GM21390 (cell line): Measurements from ENCODE around the gene AFAP1.

Source experiments
- ATAC-seq: cut with Tn5 transposase; IDR thresholded peaks from one replicate; pipeline ENCODE4 v1.9.1; 2021; ENCODE audit not compliant: unreplicated experiment

Gene AFAP1

DNA sequence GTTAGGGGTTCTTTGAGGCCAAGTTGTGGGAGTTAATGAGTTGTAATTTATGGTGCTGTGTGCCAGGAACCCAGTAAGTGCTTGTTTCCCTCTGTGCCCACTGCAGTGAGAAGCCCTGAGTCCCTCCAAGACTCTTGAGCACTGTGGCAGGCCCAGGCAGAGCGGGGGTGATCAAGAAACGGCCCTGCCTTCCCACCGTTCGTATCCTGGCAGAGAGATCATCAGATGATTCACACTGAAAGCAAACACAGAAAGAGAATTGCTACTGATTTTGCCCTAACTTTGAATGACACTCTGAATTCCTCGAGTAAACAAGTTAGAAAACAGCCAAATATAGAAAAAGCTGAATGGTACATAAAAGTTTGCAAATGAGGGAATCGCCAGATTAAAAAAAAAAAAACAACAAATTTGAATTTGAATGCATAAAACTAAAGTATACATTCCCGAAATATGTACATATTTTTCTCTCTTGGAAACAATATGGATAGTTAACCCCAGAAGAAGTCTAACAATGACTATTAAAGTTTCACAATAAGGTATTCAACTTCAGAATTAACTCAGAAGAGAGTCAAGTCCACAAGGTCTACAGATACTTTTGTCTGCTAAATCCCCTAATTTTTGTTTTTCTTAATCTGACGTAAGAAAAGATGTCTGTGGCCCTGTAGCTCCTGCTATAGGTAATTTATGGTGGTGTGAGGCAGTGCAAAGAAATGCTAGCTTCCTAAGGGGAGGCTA lies 71.8 kb downstream of the AFAP1 start:
- no peak for ATAC-seq

DNA sequence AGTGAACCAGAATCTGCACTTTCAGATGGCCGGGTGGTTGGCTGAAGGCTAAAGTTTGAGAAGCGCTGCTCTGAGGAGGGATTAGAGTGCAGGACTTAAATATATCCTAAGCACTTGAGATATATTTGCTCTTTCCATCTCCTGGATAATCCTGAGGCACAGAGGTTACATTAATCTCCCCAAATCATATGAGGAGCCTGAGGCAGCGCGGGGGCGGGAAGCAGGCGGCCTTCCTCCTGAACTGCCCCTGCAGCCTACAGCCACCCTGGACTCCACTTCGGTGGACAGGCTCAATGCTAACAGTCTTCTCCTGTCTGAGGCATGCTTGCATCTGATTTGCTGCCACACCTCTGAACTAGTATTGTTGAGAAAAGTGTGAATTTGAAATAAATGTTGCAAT lies 72.5 kb downstream of the AFAP1 start:
- ATAC-seq = no peak

GRCh38 chr4:7865533-7865932 lies 74.1 kb downstream of the AFAP1 start:
- ATAC-seq = no peak

GRCh38 chr4:7864685-7865084 lies 75.0 kb downstream of the AFAP1 start:
- no peak for ATAC-seq

DNA sequence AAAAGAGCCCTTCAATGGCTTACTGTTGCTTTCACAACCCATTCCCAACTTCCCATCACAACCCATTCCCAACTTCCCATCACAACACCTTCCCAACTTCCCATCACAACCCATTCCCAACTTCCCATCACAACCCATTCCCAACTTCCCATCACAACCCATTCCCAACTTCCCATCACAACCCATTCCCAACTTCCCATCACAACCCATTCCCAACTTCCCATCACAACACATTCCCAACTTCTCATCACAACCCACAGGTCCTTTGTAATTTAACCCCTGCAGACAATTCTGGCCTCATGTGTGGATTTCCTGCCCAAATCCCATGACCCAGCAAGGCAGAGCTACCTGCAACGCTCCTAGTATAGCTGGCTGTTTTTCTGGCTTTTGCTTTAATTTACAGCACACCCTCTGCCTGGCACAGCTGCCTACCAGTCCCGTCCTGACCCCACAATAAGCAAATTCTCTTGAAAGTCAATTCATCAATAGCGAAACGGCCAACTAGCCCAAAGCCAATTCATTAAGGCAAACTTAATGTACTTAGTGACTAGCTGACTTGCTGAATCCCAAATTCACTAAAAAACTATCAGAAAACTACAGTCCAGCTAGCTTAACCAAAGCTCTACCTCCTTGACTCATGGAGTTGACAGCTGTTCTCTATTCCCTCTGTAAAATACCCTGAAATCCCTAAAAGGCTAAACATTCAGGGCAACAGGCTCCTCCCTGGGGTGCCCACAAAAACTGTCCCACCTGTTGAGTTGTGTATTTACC lies 75.6 kb downstream of the AFAP1 start:
- ATAC-seq = no peak

- ATAC-seq = no peak
These were observed 77.0 kb downstream of the AFAP1 start for GRCh38 chr4:7862561-7863192.

GRCh38 chr4:7861440-7861881 lies 78.2 kb downstream of the AFAP1 start:
- no peak for ATAC-seq

- no peak for ATAC-seq
These were observed 79.0 kb downstream of the AFAP1 start for GRCh38 chr4:7860600-7861163.

DNA sequence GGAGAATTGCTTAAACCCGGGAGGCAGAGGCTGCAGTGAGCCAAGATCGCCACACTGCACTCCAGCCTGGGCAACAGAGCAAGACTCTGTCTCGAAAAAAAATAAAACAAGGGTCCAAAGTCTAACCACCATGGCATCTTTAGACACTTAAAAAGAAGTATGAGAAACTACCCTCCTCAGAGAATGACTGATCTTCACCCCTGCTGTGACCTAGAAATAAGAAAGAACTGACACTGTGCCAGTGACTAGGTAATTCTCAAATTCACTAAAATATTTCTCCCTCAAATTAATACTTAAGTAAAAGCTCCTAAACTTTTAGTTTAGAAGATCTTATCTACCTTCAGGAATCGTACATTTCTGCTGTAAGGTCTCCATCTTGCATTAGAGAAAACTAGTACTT lies 80.3 kb downstream of the AFAP1 start:
- no peak for ATAC-seq

DNA sequence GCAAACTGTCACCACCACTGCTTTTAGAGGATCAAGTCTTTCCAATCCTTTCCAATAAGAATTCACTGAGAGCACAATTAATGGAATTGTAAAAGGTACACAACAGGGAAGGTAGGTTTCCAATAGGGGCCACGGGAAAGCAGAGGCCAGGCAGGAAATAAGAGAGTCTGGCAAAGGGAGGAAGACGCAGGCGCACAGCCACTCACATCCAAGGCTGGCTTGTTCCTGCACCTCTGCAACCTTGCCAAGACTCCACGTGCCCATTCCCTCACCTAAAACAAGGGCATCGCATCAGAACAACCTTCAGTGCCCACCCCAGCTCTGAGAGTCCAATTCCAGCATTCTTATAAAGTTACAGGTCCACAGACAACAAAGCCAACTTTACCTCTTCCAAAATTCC lies 81.2 kb downstream of the AFAP1 start:
- no peak for ATAC-seq

DNA sequence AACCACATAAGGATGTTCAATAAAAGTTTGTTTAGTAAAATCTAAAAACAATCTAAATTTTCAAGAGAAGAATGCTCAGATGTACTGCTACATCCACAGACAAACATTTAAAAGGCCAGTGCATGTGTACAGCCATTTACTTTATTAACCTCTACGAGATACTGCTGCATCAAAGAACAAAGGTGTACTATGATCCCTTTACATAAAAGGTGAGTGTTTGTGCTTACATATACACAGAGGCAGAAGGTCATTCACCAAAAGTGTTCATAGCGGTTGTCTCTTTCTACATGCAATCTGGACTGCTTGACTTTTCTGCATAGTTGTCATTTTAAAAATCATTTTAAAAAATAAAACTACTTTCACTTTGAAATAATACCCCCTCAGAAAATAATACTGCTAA lies 81.7 kb downstream of the AFAP1 start:
- ATAC-seq = no peak

DNA sequence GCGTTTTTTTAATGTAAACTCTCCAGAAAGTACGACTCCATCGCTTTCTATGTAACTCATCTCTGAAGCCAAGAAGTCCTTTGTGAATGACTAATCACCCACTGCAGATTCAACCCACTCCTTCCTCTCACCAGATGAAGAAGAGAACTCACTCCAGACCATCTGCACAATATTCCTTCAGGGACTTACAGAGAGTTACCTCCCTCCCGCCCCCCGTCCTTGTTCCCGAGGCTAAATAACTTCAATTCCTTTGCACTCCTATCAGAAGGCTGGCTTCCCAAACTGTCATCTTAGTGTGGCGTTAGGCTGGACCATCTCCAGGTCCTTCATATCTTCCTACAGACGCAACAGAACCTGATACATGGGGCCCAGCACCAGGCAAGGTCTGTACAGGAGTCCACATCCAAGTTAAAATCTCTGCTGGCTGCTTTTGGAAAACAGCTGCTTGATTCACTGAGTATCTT lies 82.4 kb downstream of the AFAP1 start:
- ATAC-seq = no peak

DNA sequence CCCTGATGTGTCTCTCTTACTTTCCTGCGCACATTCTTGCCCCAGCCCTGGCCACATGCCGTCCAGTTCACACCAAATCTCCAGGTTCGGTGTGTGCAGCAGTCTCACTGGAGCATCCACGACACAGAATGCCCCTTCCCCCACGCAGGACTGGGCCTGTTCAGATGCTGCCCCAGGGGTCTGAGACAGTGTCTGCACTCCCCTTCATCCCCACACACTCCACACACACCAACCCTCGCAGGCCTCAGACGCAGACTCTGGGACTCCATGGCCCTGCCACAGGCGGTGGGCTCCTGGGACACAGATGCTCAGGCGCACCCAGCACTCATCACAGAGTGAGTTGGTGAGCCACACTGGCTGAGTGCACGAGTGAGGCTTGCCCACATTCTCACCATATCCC lies 83.9 kb downstream of the AFAP1 start:
- no peak for ATAC-seq

GRCh38 chr4:7854697-7855370 lies 84.8 kb downstream of the AFAP1 start:
- no peak for ATAC-seq

DNA sequence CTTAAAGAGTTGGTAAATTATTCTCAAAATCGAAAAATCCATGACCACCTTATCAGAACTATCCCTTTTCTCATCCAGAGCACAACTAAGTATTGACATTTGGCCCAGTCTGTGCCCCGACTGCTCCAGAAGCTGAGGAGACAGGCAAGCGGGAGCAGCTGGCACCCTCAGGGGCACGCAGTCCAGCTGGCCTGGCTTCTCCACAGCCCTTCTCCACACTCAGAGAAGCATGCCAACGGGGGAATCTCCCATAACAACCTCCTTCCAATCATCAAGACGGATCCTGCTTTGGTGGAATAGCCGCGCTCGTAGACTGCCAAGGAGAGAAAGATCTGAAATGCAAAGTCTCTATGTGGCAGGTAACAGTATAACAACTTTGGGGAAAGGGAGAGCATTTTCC lies 85.4 kb downstream of the AFAP1 start:
- no peak for ATAC-seq

DNA sequence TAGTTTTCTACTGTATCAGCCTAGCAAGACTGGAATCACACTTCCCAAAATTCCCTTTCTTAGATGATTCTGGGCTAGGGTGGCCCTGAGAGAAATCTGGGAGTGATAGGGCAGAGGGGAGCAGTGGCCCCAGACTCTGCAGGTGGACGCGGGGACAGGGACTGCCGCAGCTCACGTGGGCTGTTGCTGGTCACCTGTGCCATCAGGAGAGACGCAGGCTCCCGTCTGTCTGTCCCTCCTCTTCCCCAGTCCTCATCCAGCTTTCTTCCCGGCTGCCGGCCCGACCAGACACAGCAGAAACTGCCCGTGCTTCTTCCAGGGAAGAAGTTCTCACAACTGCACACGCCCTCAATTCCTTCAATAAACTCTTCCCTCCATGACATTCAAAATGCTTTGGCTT lies 86.4 kb downstream of the AFAP1 start:
- ATAC-seq = no peak

- ATAC-seq = no peak
These were observed 87.0 kb downstream of the AFAP1 start for GRCh38 chr4:7852568-7853185.

DNA sequence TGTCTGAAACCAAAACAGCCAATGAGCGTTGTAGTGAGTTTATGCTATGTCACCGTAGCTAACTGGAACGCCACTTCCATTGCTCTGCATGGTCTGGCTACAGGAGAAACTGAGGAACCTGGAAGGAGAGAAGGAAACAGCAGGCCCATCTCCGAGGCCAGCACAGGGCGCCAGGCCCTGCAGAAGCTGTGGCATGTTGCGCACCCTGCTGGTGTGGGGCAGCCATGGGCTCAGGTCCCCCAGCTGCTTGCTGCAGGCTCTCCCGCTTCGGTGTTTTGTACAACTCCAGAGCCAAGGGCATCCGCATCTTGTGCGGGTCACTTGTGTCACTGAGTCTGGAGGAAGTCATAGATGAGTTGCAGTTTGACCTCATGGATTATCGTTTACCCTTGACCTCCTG lies 89.2 kb downstream of the AFAP1 start:
- ATAC-seq = no peak

- ATAC-seq = no peak
These were observed 92.5 kb downstream of the AFAP1 start for GRCh38 chr4:7847206-7847605.

DNA sequence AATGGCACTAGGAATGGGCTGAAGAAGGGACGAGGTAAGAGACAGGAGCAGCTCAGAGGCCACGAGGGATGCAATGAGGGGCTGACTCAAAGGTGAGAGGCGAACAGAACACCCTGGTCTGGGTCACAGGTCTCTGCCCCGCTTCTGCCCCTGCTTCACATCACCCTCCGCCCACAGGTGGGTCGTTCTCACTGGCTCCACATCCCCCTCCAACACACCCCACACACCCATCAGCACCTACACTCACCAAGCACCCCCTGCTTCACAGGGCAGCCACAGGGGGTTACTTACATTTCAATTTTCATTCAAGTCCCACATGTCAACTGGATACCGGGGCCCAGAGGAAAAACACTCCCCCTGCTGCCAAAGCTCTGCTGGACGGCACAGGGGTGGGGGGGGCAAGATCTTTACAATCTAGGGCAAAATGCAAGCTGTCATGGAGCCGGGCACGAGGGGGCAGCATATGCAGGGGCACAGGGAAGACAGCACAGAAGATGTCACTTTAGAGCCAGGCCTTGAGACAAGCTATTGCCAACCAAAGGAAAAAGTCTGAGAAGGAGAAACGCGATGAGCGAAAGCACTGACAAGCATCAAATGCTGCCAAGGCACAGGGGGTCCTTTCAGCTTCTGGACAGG lies 94.0 kb downstream of the AFAP1 start:
- no peak for ATAC-seq
